Glomerular endothelial cell (primary cell): ENCODE results near the gene TTC21B. TPM values are rescaled to one million over a fixed set of nuclear protein-coding genes. Genes with fewer than 3 reads are reported as not detected.
A peak's percentile ranks its signal among the peaks of the same experiment; 100 is the strongest.
"Not testable (repeated sequence)": the region's sequence is repeated elsewhere in the genome, so short reads cannot be mapped to it uniquely, and the experiment has no call there.

Source experiments
- DNase-seq: peaks from one replicate; pipeline ENCODE4 v3.0.0-alpha.2; 2011; ENCODE audit warnings: low read depth, low spot score; ENCODE audit errors: extremely low read depth
- total RNA-seq: library from RNA; depleted of rRNA; stranded (reverse); fragments of >200 nt; gene quantifications from 2 replicates; pipeline ENCODE4 v1.2.3, GENCODE V29; 2015

The TTC21B gene
- total RNA-seq, 1 donor from 2014 or later, result 28.3 TPM

GRCh38 chr2:165889158-165889557 is 64.4 kb downstream of the TTC21B start:
- no peak for DNase-seq

- DNase-seq, result no peak
Observed at GRCh38 chr2:165888171-165888570, 65.4 kb downstream of the TTC21B start.

GRCh38 chr2:165886487-165887146 is 67.0 kb downstream of the TTC21B start:
- no peak for DNase-seq

GRCh38 chr2:165877565-165878550 is 75.7 kb downstream of the TTC21B start:
- no peak for DNase-seq

GRCh38 chr2:165876712-165877111 is 76.9 kb downstream of the TTC21B start:
- no peak for DNase-seq

GRCh38 chr2:165876269-165876668 is 77.3 kb downstream of the TTC21B start:
- DNase-seq, result no peak

- peak; percentile 25 for DNase-seq
Observed at GRCh38 chr2:165874445-165875039, 79.0 kb downstream of the TTC21B start.

- DNase-seq, result no peak
Observed at GRCh38 chr2:165872101-165872791, 81.3 kb downstream of the TTC21B start.

GRCh38 chr2:165871025-165871424 is 82.6 kb downstream of the TTC21B start:
- DNase-seq, result no peak

- no peak for DNase-seq
Observed at GRCh38 chr2:165870346-165870745, 83.2 kb downstream of the TTC21B start.

GRCh38 chr2:165868211-165868610 is 85.4 kb downstream of the TTC21B start:
- DNase-seq, result no peak

- no peak for DNase-seq
Observed at GRCh38 chr2:165864296-165864695, 89.3 kb downstream of the TTC21B start.

- DNase-seq, result no peak
Observed at GRCh38 chr2:165863810-165864261, 89.7 kb downstream of the TTC21B start.

GRCh38 chr2:165861083-165861482 is 92.5 kb downstream of the TTC21B start:
- DNase-seq, result not testable (repeated sequence)

- DNase-seq, result not testable (repeated sequence)
Observed at GRCh38 chr2:165859723-165860122, 93.9 kb downstream of the TTC21B start.

- no peak for DNase-seq
Observed at GRCh38 chr2:165857876-165858275, 95.7 kb downstream of the TTC21B start.

- no peak for DNase-seq
Observed at GRCh38 chr2:165852394-165852793, 101.2 kb downstream of the TTC21B start.

- DNase-seq, result no peak
Observed at GRCh38 chr2:165847001-165847400, 106.6 kb downstream of the TTC21B start.

- no peak for DNase-seq
Observed at GRCh38 chr2:165846056-165846455, 107.5 kb downstream of the TTC21B start.

GRCh38 chr2:165844216-165844615 is 109.4 kb downstream of the TTC21B start:
- no peak for DNase-seq

GRCh38 chr2:165843351-165843750 is 110.2 kb downstream of the TTC21B start:
- no peak for DNase-seq
